ENCODE data around the gene TMEM178B.

The TMEM178B gene

GRCh38 chr7:141451232-141451631, 377.4 kb downstream of the TMEM178B start:
- no peak for TF ChIP-seq CTCF (IDR thresholded peaks at IDR 0.05; ENCODE audit: low read depth, low read length)
- no peak overlapping the region for H3K4me3 ChIP-seq (ENCODE audit: low read depth, low read length)

GRCh38 chr7:141452911-141453310, 379.0 kb downstream of the TMEM178B start:
- TF ChIP-seq CTCF (IDR thresholded peaks at IDR 0.05; ENCODE audit: low read depth, low read length) = no peak
- H3K4me3 ChIP-seq (ENCODE audit: low read depth, low read length) = no peak overlapping the region

DNA sequence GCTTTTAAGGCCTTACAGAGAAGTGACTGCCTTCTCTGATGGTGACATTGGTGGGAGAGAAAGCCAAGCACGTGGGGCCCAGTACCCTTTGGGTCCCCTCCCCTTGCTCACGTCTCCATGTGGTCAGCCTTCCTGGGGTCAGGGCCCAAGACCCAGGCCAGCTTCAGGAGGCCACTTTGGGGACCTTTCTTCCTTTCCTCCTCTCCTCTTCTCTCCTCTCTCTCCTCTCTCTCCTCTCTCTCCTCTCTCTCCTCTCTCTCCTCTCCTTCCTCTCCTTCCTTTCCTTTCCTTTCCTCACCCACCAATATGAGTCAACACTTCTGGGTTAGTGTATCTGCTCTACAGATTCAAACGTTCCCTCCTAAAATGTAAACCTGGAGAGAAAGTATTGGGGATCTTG, 380.5 kb downstream of the TMEM178B start:
- no peak for TF ChIP-seq CTCF (IDR thresholded peaks at IDR 0.05; ENCODE audit: low read depth, low read length)

GRCh38 chr7:141455723-141456122, 381.9 kb downstream of the TMEM178B start:
- H3K4me3 ChIP-seq (ENCODE audit: low read depth, low read length) = no peak overlapping the region

More for the DNA sequence above, 380.5 kb downstream of the TMEM178B start:
- no peak overlapping the region for H3K4me3 ChIP-seq (ENCODE audit: low read depth, low read length)

DNA sequence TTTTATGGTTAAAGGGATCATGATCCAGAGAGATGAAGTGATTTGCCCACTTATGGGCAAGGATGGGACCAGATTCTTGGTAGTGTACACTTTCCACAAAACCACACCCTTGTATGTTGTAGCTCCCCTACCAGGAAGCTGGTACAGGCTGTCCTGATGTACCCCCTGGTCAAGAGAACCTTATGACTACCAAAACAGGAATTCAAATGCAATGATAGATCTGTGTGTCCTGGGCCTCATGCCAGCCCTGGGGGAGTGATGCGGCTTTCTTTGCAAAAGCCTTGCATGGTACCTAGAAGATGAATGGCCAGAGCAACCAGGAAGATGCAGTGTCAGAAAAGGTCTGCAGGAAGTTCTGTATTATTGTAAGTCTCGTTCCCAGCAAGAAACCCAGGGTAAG, 382.4 kb downstream of the TMEM178B start:
- no peak for TF ChIP-seq CTCF (IDR thresholded peaks at IDR 0.05; ENCODE audit: low read depth, low read length)

More at GRCh38 chr7:141455723-141456122, 381.9 kb downstream of the TMEM178B start:
- no peak for TF ChIP-seq CTCF (IDR thresholded peaks at IDR 0.05; ENCODE audit: low read depth, low read length)

DNA sequence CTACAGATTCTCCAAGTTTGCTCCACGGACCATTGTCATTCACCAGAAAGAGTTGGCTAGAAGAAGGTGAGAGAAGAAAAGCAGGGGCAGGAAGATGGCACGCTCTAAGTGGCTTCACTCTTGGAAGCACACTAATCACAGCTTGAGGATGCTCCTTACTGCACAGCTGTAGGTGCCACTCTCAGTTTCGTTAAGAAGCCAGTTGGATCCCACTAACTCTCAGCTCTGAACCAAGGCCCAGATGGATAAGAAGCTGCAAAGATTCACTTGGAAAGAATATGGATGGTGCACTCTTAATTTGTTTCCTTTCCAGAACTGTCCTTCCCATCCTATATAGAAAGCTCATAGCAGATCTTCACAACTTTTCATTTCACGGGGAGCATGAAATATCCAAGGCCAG, 382.8 kb downstream of the TMEM178B start:
- H3K4me3 ChIP-seq (ENCODE audit: low read depth, low read length) = no peak overlapping the region
- TF ChIP-seq CTCF (IDR thresholded peaks at IDR 0.05; ENCODE audit: low read depth, low read length) = no peak

More for the DNA sequence above, 382.4 kb downstream of the TMEM178B start:
- H3K4me3 ChIP-seq (ENCODE audit: low read depth, low read length) = no peak overlapping the region

DNA sequence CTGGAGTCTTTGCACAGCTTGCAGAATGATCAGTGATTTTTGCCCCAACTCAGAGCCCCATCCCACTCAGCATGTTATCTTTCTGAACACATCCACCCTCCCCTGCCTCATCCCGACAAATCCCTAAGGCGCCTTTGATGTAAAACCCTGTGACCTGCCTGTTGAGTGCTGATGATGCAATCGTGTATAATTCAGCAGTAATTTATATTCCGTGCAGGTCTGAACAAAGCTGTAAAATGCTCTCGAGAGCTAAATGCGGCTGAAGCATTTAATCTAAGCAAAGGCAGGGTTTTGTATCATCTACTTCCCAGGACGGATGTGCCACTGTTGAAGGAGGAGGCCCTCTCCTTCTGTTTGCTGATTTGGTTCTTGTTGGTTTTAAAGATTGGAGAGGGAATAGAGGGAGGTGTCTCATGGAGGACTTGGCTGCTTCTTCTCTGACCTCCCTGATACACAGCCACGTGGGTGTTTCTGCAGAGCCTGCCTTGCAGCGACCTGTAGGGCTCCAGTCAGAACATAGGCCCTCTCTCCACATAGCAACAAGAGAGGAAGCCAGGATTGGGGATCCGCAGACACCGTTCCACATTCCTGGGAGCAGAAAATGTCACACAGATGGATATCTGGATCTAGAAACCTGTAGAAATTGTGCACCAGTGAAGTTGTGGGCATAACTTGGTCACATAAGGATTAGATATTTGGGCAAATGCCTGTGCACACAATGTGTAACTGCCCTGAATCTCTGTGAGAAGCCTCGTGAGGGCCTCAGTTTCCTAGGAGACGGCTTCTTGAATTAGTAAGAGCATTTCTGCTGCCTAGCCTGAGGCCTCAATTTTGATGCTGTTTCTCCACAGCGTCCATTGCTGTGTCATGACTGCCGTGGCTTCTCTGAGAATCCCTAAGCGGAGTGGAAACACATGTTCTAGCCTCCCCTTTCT, 387.2 kb downstream of the TMEM178B start:
- H3K4me3 ChIP-seq (ENCODE audit: low read depth, low read length) = no peak overlapping the region
- no peak for TF ChIP-seq CTCF (IDR thresholded peaks at IDR 0.05; ENCODE audit: low read depth, low read length)
